ENCODE data around the gene ESYT2.
"Not testable (repeated sequence)": the region's sequence is repeated elsewhere in the genome, so short reads cannot be mapped to it uniquely, and the experiment has no call there.

DNA sequence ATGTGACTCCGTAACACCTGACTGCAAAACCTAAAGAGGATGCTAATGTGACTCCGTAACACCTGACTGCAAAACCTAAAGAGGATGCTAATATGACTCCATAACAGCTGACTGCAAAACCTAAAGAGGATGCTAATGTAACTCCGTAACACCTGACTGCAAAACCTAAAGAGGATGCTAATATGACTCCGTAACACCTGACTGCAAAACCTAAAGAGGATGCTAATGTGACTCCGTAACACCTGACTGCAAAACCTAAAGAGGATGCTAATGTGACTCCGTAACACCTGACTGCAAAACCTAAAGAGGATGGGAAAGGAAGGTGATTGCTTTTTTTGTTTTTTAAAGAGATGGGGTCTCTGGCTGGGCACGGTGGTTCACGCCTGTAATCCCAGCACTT, 9.9 kb upstream of the ESYT2 start:
- not testable (repeated sequence) for TF ChIP-seq CTCF, POLR2A (IDR thresholded peaks at IDR 0.05)
